Measurements from ENCODE around the gene LKAAEAR1. TPM values are rescaled to one million over a fixed set of nuclear protein-coding genes. Genes with fewer than 3 reads are reported as not detected.

Gene LKAAEAR1
- total and polyA plus RNA-seq, 2 of the 13 experiments (the other 11 are each of a cell fraction or from before 2014, with no cell fraction given) = not detected

- TF ChIP-seq ZNF382 (CRISPR knock-in tag; IDR thresholded peaks at IDR 0.05; ENCODE audit: borderline replicate concordance) (no peak), NR0B2 (CRISPR knock-in tag; IDR thresholded peaks at IDR 0.05) (peak; percentile 78), AHR (CRISPR knock-in tag; IDR thresholded peaks at IDR 0.05) (0 out of 2 replicates have a peak, but pooled peaks have one; percentile 38), ZNF619 (CRISPR knock-in tag; IDR thresholded peaks at IDR 0.05) (peak; percentile 11; the same call in 1 of the 2 replicates), ZNF432 (CRISPR knock-in tag; IDR thresholded peaks at IDR 0.05; ENCODE audit: borderline replicate concordance) (no peak), PRMT3 (CRISPR knock-in tag; IDR thresholded peaks at IDR 0.05; ENCODE audit: borderline replicate concordance, low read depth) (peak; percentile 35; the same call in 1 of the 2 replicates), ZNF563 (CRISPR knock-in tag; IDR thresholded peaks at IDR 0.05) (peak; percentile 82), RAD21 (CRISPR knock-in tag; IDR thresholded peaks at IDR 0.05) (no peak), ZNF224 (CRISPR knock-in tag; IDR thresholded peaks at IDR 0.05) (peak; percentile 17; the same call in 1 of the 2 replicates), SIX1 (CRISPR knock-in tag; IDR thresholded peaks at IDR 0.05; ENCODE audit: borderline replicate concordance) (no peak), HNF1B (CRISPR knock-in tag; IDR thresholded peaks at IDR 0.05) (peak; percentile 38), GZF1 (CRISPR knock-in tag; IDR thresholded peaks at IDR 0.05) (0 out of 2 replicates have a peak, but pooled peaks have one; percentile 13), ZNF580 (CRISPR knock-in tag; IDR thresholded peaks at IDR 0.05; ENCODE audit: borderline replicate concordance, low read depth) (peak; percentile 57; the same call in 1 of the 2 replicates), ZNF556 (CRISPR knock-in tag; IDR thresholded peaks at IDR 0.05; ENCODE audit: borderline replicate concordance) (no peak), ZNF414 (CRISPR knock-in tag; IDR thresholded peaks at IDR 0.05) (peak; percentile 70; the same call in 1 of the 2 replicates), ZNF710 (CRISPR knock-in tag; IDR thresholded peaks at IDR 0.05; ENCODE audit: borderline replicate concordance) (0 out of 2 replicates have a peak, but pooled peaks have one; percentile 53), ZNF354B (CRISPR knock-in tag; IDR thresholded peaks at IDR 0.05) (0 out of 2 replicates have a peak, but pooled peaks have one; percentile 63), NR2F1 (CRISPR knock-in tag; IDR thresholded peaks at IDR 0.05) (no peak), ZNF225 (CRISPR knock-in tag; IDR thresholded peaks at IDR 0.05) (peak; percentile 76; the same call in 1 of the 2 replicates), ZNF460 (CRISPR knock-in tag; IDR thresholded peaks at IDR 0.05; ENCODE audit: borderline replicate concordance) (no peak), CREM (IDR thresholded peaks at IDR 0.05) (peak; percentile 35; the same call in 1 of the 2 replicates), CREM (CRISPR knock-in tag; IDR thresholded peaks at IDR 0.05) (no peak), IRF9 (CRISPR knock-in tag; IDR thresholded peaks at IDR 0.05; ENCODE audit: borderline replicate concordance) (peak; percentile 62; the same call in 1 of the 2 replicates)
Observed at GRCh38 chr20:64063389-64064144, 20.6 kb downstream of the LKAAEAR1 start (continued).

Data from HepG2 (cell line).